HG03378 (cell line): Measurements from ENCODE around the gene DEFB112.

ENCODE experiments used
- ATAC-seq: cut with Tn5 transposase; IDR thresholded peaks from one replicate; pipeline ENCODE4 v1.9.1; 2021; ENCODE audit warnings: mild to moderate bottlenecking, moderate library complexity; ENCODE audit not compliant: unreplicated experiment

The DEFB112 gene

GRCh38 chr6:50003139-50003538, 46.6 kb downstream of the DEFB112 start:
- ATAC-seq = no peak

DNA sequence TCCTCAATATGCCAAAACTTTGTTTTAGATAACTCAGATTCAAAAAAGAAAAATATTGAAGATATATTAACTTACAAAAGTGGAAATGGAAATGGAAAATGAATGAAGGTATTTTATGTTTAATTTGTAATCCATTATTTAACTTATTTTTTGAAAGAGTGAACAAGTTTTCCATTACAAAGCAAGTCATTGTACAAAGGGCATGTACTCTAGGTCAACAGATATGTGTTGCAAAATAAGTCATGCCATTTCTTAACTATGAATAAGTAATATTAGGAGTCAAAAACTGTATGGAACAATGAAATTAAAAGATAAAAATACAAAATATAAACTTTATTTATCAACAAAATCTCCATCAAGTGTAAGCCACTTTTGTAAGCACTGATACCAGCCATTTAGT, 54.5 kb downstream of the DEFB112 start:
- no peak for ATAC-seq
